Measurements from ENCODE around the gene AHSA1. TPM values are rescaled to one million over a fixed set of nuclear protein-coding genes. Genes with fewer than 3 reads are reported as not detected.

AHSA1 gene
- total and polyA plus RNA-seq, 2 of the 8 experiments (the other 6 are each of a cell fraction or from before 2014, with no cell fraction given): 155 to 221 TPM

DNA sequence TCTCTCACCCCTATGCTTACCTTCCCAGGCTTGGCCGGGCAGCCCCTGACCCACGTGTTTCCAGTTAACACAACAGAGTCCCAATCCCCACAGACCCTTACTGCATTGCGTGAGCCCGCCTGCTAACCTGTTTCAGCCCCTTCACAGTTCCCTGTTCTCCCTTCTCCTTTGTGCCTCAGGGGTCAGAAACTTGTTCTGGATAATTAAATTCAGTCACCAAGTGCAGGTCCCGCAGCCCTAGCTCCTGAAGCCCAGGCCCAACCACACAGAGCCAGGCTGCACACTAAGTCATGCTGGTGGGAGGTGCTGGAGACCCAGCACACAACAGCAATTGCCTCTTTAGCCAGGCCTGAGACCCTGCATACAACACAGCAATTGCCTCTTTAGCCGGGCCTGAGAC, 31.1 kb downstream of the AHSA1 start:
- no peak overlapping the region for H3K23ac ChIP-seq (ENCODE audit: insufficient read length)
- H3K14ac ChIP-seq (ENCODE audit: insufficient read length): no peak overlapping the region
- H2BK12ac ChIP-seq (ENCODE audit: low read depth, low read length): no peak overlapping the region
- TF ChIP-seq ASH2L (IDR thresholded peaks at IDR 0.05; ENCODE audit: low read length) (no peak), RAD21 (IDR thresholded peaks at IDR 0.05 in 1 of 2, conservative IDR thresholded peaks at IDR 0.05 in 1 of 2; ENCODE audit: low read depth in 2 of 2, low read length in 2 of 2) (no peak)
- H4K20me1 ChIP-seq (replicated peaks in 1 of 2; ENCODE audit: control insufficient read depth in 1 of 2, insufficient read depth in 2 of 2, low read length in 2 of 2): no peaks in the 10 kb centered on the region
- H4K91ac ChIP-seq (replicated peaks; ENCODE audit: insufficient read length, low read length): no peak overlapping the region
- no peaks in the 10 kb centered on the region; a peak in 1 of 8 replicates for H3K36me3 ChIP-seq (ENCODE audit: control insufficient read depth in 2 of 4, insufficient read depth in 4 of 4, low read length in 3 of 4)
- H3K27ac ChIP-seq (ENCODE audit: low read depth, low read length): no peak overlapping the region
- no peak overlapping the region for H4K5ac ChIP-seq (ENCODE audit: insufficient read length, low read depth, low read length)
- no peak overlapping the region for H2AFZ ChIP-seq (ENCODE audit: low read length)
- no peak overlapping the region for H3K9ac ChIP-seq (replicated peaks in 1 of 4; ENCODE audit: extremely low read depth in 1 of 4, low read depth in 3 of 4, low read length in 3 of 4)
- no peak overlapping the region for H2BK5ac ChIP-seq (ENCODE audit: low read depth, low read length)
- ChIA-PET POLR2A (ENCODE audit: partially characterized antibody) (interaction anchor here (0.9 kb wide), 2 partner anchors 11 to 31 kb away, joined by 3 read pairs; no protein-coding TSS in a partner anchor), CTCF (ENCODE audit: partially characterized antibody) (interaction anchor here (0.9 to 3.1 kb wide), 3 partner anchors 10 to 192 kb away, joined by 3 to 14 read pairs (median 3); no protein-coding TSS in a partner anchor)
- no peak overlapping the region for H3K56ac ChIP-seq (replicated peaks; ENCODE audit: insufficient read length, low read depth, low read length)
- no peak overlapping the region for H3K4ac ChIP-seq (replicated peaks; ENCODE audit: insufficient read length, low read depth, low read length)
- H3K79me2 ChIP-seq (ENCODE audit: control insufficient read depth in 1 of 2, insufficient read depth in 2 of 2, low read length in 2 of 2): no peaks in the 10 kb centered on the region
- H2AK5ac ChIP-seq (ENCODE audit: low read depth, low read length): no peak overlapping the region
- no peak overlapping the region for H3K4me2 ChIP-seq (ENCODE audit: insufficient read depth in 1 of 2, low read depth in 2 of 2, low read length in 2 of 2)
- H3K4me3 ChIP-seq (ENCODE audit: extremely low read depth in 1 of 4, insufficient read depth in 2 of 4, low read depth in 3 of 4, low read length in 4 of 4): no peak overlapping the region
- no peak overlapping the region for H2BK15ac ChIP-seq (ENCODE audit: low read length)
- no peak for FAIRE-seq
- no peak overlapping the region for H2BK120ac ChIP-seq (replicated peaks; ENCODE audit: low read depth, low read length)
- 84% methylated on average over 6 of the region's 6 CpGs; no CpG with 5 or more reads in 1 of the 2 experiments for WGBS, 2 experiments (ENCODE audit: extremely low coverage in 1 of 2, insufficient coverage in 1 of 2, insufficient read length in 1 of 2, insufficient replicate concordance in 2 of 2, low coverage in 1 of 2, low lambda C conversion rate in 2 of 2, missing lambda C conversion rate in 1 of 2)
- no peaks in the 10 kb centered on the region for H3K9me3 ChIP-seq (ENCODE audit: insufficient read depth in 2 of 2, low read depth in 1 of 2, low read length in 1 of 2)
- no peaks in the 10 kb centered on the region; a peak in 1 of 7 replicates for H3K4me1 ChIP-seq (replicated peaks in 1 of 4; ENCODE audit: control insufficient read depth in 3 of 4, insufficient read depth in 4 of 4, low read length in 3 of 4)
- H4K8ac ChIP-seq (ENCODE audit: extremely low read depth, insufficient read depth, low read length): no peak overlapping the region; the same call in 1 of the 2 replicates
- H3K18ac ChIP-seq (ENCODE audit: extremely low read depth, low read length): no peak overlapping the region
- H3K27me3 ChIP-seq (replicated peaks in 1 of 4; ENCODE audit: control insufficient read depth in 3 of 4, extremely low read depth in 1 of 4, insufficient read depth in 3 of 4, low read length in 3 of 4): no peaks in the 10 kb centered on the region
- no peaks in the 10 kb centered on the region for H3K79me1 ChIP-seq (ENCODE audit: low read depth, low read length)
- no peak for DNase-seq (ENCODE audit: low read depth in 1 of 2, low spot score in 2 of 2)
- no peak overlapping the region for H2BK20ac ChIP-seq (ENCODE audit: low read length)
- no peaks in the 10 kb centered on the region for H3K23me2 ChIP-seq (ENCODE audit: low read depth, low read length)

Measured in H1 (cell line).